Sigmoid colon (tissue), 7 donors: ENCODE data around the gene FAM136A. TPM values are rescaled to one million over a fixed set of nuclear protein-coding genes. Genes with fewer than 3 reads are reported as not detected.
"Not testable (repeated sequence)": the region's sequence is repeated elsewhere in the genome, so short reads cannot be mapped to it uniquely, and the experiment has no call there.

Experiments used
- DNase-seq: peaks from one replicate; pipeline ENCODE4 v3.0.0-alpha.2; 2019
- H3K27ac ChIP-seq, 4 donors: fragments of 200-600 bp; sonication (generic); one replicate each; pipeline ENCODE4 v1.5.1; 2016 to 2019; ENCODE audit warnings: mild to moderate bottlenecking in 1 of 4
- H3K27me3 ChIP-seq, 3 donors: fragments of 200-600 bp; sonication (generic); one replicate each; pipeline ENCODE4 v1.5.1; 2019; ENCODE audit warnings: mild to moderate bottlenecking in 1 of 3
- H3K36me3 ChIP-seq, 4 donors: fragments of 200-600 bp; sonication (generic); one replicate each; pipeline ENCODE4 v1.5.1; 2016 to 2019
- H3K4me1 ChIP-seq, 4 donors: fragments of 200-600 bp; sonication (generic); one replicate each; pipeline ENCODE4 v1.5.1; 2017 to 2019
- H3K4me3 ChIP-seq, 4 donors: fragments of 200-600 bp; sonication (generic); one replicate each; pipeline ENCODE4 v1.5.1; 2017 to 2019; ENCODE audit warnings: mild to moderate bottlenecking in 2 of 4, moderate library complexity in 1 of 4
- H3K9me3 ChIP-seq, 4 donors: fragments of 200-600 bp in 3 of 4; sonication (generic) in 3 of 4; one replicate each; pipeline versions ENCODE4 v1.5.1 to v1.6.1; 2013 to 2019
- EP300 ChIP-seq, 4 donors: sonication (generic); formaldehyde crosslinking; IDR thresholded peaks; one replicate each; pipeline ENCODE4 v1.6.1; 2017; ENCODE audit warnings: antibody characterized with exemption in 4 of 4
- POLR2A ChIP-seq, 2 donors: fragments of 450-650 bp; IDR thresholded peaks; one replicate each; pipeline ENCODE4 v1.6.1; 2016; ENCODE audit warnings: antibody characterized with exemption in 2 of 2, mild to moderate bottlenecking in 2 of 2, moderate library complexity in 2 of 2
- POLR2AphosphoS5 ChIP-seq, 4 donors: sonication (generic); formaldehyde crosslinking; IDR thresholded peaks; one replicate each; pipeline ENCODE4 v1.6.1; 2017; ENCODE audit warnings: antibody characterized with exemption in 4 of 4
- WGBS, 2 donors: extraction: QIAGEN DNeasy Blood & Tissue Kit; methylation state at CpG; one replicate each; pipeline ENCODE4 v1.1.7; 2013; 5-methylcytosine and 5-hydroxymethylcytosine counted together
- intact Hi-C: fragments of 100-400 bp; cut with DNase I; formaldehyde crosslinking; loops from one replicate; pipeline ENCODE4 v1.15.1; 2023
- polyA plus RNA-seq, 3 donors: library from polyadenylated mRNA; stranded (reverse); fragments of 200-250 nt; gene quantifications; one replicate each; pipeline ENCODE4 v1.2.3, GENCODE V29; 2013
- total RNA-seq, 4 donors: library from RNA; depleted of rRNA; stranded (reverse); fragments of >200 nt; gene quantifications; one replicate each; pipeline ENCODE4 v1.1.0, GENCODE V29; 2016
- TF ChIP-seq, protein P1 (sequence below), 4 experiments: fragments of 450-650 bp in 3 of 4; fragments of 200-600 bp in 1 of 4; IDR thresholded peaks; one replicate each; pipeline ENCODE4 v1.5.1; 2016 to 2019; ENCODE audit warnings: antibody characterized with exemption in 4 of 4, mild to moderate bottlenecking in 3 of 4, moderate library complexity in 2 of 4
- donor health status: healthy with polysubstance abuse.
- donor health status: Bipolar disorder and iron deficiency.
- donor health status: healthy.

FAM136A gene
- total and polyA plus RNA-seq, 7 donors = 20.0 to 52.7 (median 25.3) TPM

DNA sequence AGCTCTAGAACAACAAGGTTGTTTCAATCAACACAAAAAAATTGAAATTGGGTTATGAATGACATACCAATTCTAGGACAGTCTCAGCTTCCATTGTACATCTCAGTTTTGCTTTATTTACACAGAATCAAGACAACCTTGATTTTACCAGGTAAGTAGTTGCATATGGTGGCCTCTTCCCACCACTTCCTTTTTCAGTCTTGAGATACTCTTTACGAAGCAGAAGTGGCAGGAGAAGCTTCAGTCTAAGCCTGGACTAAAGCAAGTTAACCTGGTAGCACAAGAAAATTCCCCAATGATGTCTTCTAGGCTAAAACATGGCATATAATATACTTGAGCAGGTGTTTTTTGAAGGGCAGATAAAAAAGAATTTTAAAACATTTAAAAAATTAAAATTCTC is 10.7 kb upstream of the FAM136A start:
- TF ChIP-seq POLR2A (IDR thresholded peaks at IDR 0.05) (no peak), EP300 (IDR thresholded peaks at IDR 0.05) (no peak), POLR2AphosphoS5 (IDR thresholded peaks at IDR 0.05) (no peak)
- TF ChIP-seq, protein P1, sequence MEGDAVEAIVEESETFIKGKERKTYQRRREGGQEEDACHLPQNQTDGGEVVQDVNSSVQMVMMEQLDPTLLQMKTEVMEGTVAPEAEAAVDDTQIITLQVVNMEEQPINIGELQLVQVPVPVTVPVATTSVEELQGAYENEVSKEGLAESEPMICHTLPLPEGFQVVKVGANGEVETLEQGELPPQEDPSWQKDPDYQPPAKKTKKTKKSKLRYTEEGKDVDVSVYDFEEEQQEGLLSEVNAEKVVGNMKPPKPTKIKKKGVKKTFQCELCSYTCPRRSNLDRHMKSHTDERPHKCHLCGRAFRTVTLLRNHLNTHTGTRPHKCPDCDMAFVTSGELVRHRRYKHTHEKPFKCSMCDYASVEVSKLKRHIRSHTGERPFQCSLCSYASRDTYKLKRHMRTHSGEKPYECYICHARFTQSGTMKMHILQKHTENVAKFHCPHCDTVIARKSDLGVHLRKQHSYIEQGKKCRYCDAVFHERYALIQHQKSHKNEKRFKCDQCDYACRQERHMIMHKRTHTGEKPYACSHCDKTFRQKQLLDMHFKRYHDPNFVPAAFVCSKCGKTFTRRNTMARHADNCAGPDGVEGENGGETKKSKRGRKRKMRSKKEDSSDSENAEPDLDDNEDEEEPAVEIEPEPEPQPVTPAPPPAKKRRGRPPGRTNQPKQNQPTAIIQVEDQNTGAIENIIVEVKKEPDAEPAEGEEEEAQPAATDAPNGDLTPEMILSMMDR (IDR thresholded peaks at IDR 0.05) = no peak
- DNase-seq = no peak
- no peaks in the 10 kb centered on the region for H3K4me1 ChIP-seq
- H3K27ac ChIP-seq = no peak overlapping the region
- no peak overlapping the region for H3K4me3 ChIP-seq
- intact Hi-C loops = no loop called here
- no peaks in the 10 kb centered on the region for H3K9me3 ChIP-seq
- no peaks in the 10 kb centered on the region for H3K27me3 ChIP-seq
- 46 to 81% methylated on average over 1 of the region's 1 CpG for WGBS, 2 donors
- no peaks in the 10 kb centered on the region for H3K36me3 ChIP-seq

DNA sequence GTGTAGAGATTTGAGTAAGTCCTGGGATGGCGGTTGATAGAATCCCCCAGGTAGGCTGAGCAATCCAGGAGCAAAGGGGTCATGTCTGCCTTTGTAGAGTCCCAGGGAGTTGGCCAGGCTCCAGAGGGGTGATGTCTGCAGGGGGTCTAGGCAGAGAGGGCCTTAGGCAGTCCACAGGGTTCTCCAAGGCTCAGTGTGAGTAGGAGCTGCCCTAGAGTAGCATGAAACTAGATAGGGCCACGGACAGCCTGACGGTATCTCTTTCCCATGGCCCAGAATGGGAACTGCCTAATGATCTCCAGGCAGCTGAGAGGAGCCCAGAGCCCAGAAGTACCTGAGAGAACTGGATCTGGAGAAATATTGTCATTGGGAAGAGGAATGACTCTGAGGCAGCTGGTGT is 9.0 kb upstream of the FAM136A start:
- no peaks in the 10 kb centered on the region for H3K9me3 ChIP-seq
- no peak overlapping the region for H3K4me3 ChIP-seq
- intact Hi-C loops = no loop called here
- H3K4me1 ChIP-seq = no peaks in the 10 kb centered on the region
- H3K36me3 ChIP-seq = no peaks in the 10 kb centered on the region
- WGBS, 2 donors = 93 to 95% methylated on average over 3 of the region's 3 CpGs
- TF ChIP-seq EP300 (IDR thresholded peaks at IDR 0.05) = no peak
- TF ChIP-seq, protein P1 (IDR thresholded peaks at IDR 0.05) = no peak
- no peak for TF ChIP-seq POLR2AphosphoS5 (IDR thresholded peaks at IDR 0.05)
- no peak for TF ChIP-seq POLR2A (IDR thresholded peaks at IDR 0.05)
- no peaks in the 10 kb centered on the region for H3K27me3 ChIP-seq
- H3K27ac ChIP-seq = no peak overlapping the region
- DNase-seq = no peak

DNA sequence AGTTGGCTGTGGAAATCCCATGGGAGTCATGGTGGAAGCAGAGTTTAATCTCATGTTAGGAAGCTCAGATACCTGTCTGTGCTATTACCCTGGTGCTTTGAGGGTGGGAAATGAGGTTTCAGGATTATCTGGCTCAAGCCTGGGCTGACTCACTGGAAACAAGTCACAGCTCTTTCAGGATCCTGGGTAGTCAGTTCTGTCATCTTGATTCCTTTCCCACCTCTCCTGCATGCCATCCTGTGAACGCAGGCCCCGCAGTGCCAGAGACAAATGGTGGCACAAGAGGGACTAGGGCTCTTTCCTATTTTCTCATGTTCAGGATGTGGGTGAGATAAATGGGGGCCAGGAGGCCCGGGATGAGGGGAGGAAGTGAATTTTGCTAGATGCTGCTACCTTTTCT is 3.7 kb upstream of the FAM136A start:
- no peaks in the 10 kb centered on the region for H3K9me3 ChIP-seq
- H3K4me3 ChIP-seq = no peak overlapping the region
- no peak overlapping the region for H3K27ac ChIP-seq
- DNase-seq = no peak
- no peaks in the 10 kb centered on the region for H3K27me3 ChIP-seq
- intact Hi-C loops = no loop called here
- 76 to 80% methylated on average over 3 of the region's 3 CpGs for WGBS, 2 donors
- H3K4me1 ChIP-seq = peaks cover 0 to 22% (median 14%) of the 10 kb centered on the region in 4 donors
- H3K36me3 ChIP-seq = peaks cover 0 to under 1% (median 0%) of the 10 kb centered on the region in 4 donors
- TF ChIP-seq EP300 (IDR thresholded peaks at IDR 0.05) (no peak), POLR2AphosphoS5 (IDR thresholded peaks at IDR 0.05) (no peak), POLR2A (IDR thresholded peaks at IDR 0.05) (no peak)
- TF ChIP-seq, protein P1 (IDR thresholded peaks at IDR 0.05) = no peak

DNA sequence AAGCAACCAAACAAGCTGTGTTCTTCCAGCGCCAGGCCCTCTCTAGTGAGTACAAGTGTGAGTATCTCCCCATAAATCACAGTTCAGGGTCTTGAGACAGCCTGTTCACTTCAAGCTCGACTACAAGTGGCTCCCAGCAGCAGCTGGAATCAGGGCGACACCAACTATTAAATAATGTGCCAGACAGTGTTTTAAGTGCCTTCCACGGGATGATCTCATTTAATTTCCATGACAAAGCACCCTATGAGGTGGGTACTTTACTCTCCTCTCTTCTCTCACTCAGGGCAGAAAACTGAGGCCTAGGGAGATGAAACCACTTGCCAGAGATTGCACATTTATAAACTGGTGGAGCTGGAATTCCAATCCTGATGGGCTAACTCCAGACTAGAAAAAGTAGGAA is 2.6 kb upstream of the FAM136A start:
- H3K27me3 ChIP-seq = no peaks in the 10 kb centered on the region
- WGBS, 2 donors = 61 to 66% methylated on average over 4 of the region's 4 CpGs
- peaks cover 0 to 11% (median 0%) of the 10 kb centered on the region in 4 donors for H3K36me3 ChIP-seq
- no peak overlapping the region for H3K4me3 ChIP-seq
- no peak for DNase-seq
- peaks cover 0 to 22% (median 14%) of the 10 kb centered on the region in 4 donors for H3K4me1 ChIP-seq
- no peak for TF ChIP-seq EP300 (IDR thresholded peaks at IDR 0.05)
- TF ChIP-seq POLR2A (IDR thresholded peaks at IDR 0.05) = no peak
- TF ChIP-seq, protein P1 (IDR thresholded peaks at IDR 0.05) = no peak
- no peak for TF ChIP-seq POLR2AphosphoS5 (IDR thresholded peaks at IDR 0.05)
- intact Hi-C loops = loop anchor here (1.0 to 5.0 kb wide), 3 partner anchors 248 to 392 kb away; partner anchors contain the start of gene TGFA
- H3K9me3 ChIP-seq = no peaks in the 10 kb centered on the region
- H3K27ac ChIP-seq = no peak overlapping the region

DNA sequence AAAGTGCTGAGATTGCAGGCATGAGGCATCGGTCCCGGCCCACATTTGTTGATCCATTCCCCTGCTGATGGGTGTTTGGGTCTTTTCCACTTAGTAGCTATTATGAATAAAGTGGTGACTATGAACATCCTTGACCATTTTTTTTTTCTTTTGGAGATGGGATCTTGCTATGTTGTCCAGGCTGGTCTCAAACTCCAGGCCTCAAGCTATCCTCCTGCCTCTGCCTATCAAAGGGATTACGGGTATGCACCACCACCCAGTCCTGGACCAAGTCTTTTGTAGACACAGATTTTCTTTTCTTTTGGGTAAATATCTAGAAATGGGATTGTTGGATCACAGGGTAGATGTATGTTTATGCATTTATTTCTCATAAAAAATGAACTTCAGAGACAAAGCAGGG is 1.3 kb upstream of the FAM136A start:
- Histone ChIP-seq H3K4me1 (peaks cover 0 to 22% (median 14%) of the 10 kb centered on the region in 4 donors), H3K4me3 (no peak overlapping the region), H3K27me3 (no peaks in the 10 kb centered on the region), H3K36me3 (peaks cover 0 to 24% (median 3%) of the 10 kb centered on the region in 4 donors), H3K9me3 (no peaks in the 10 kb centered on the region), H3K27ac (no peak overlapping the region)
- DNase-seq = no peak
- TF ChIP-seq POLR2A (IDR thresholded peaks at IDR 0.05) (no peak), POLR2AphosphoS5 (IDR thresholded peaks at IDR 0.05) (no peak), EP300 (IDR thresholded peaks at IDR 0.05) (no peak)
- TF ChIP-seq, protein P1 (IDR thresholded peaks at IDR 0.05) = no peak
- WGBS, 2 donors = 89 to 96% methylated on average over 3 of the region's 3 CpGs
- intact Hi-C loops = loop anchor here (5.0 kb wide), 2 partner anchors 249 to 391 kb away; partner anchors contain the start of gene TGFA

DNA sequence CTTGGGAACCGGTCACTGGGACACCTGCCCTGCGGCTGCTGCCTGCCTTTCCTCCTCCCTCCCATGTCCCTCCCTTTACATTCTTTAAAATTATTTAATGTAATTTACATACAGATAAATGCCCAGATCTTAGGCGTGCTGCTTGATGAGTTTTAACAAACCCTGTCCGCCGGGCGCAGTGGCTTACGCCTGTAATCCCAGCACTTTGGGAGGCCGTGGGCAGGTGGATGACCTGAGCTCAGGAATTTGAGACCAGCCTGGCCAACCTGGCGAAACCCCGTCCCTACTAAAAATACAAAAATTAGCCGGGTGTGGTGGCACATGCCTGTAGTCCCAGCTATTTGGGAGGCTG is 304 bp upstream of the FAM136A start:
- H3K36me3 ChIP-seq = peaks cover 0 to 29% (median 3%) of the 10 kb centered on the region in 4 donors
- H3K9me3 ChIP-seq, H3K27me3 ChIP-seq, DNase-seq: not testable (repeated sequence)
- peak overlapping the region in 3 of 4 donors; percentile 68 to 98 (median 89) for H3K4me3 ChIP-seq
- WGBS, 2 donors = 22 to 40% methylated on average over 11 of the region's 11 CpGs
- H3K4me1 ChIP-seq = peaks cover 0 to 22% (median 14%) of the 10 kb centered on the region in 4 donors
- H3K27ac ChIP-seq = peak overlapping the region; percentile 81 to 90 (median 83)
- intact Hi-C loops = loop anchor here (5.0 kb wide), 2 partner anchors 250 to 390 kb away; partner anchors contain the start of gene TGFA
